Measurements from ENCODE around the gene SWAP70.

GRCh38 chr11:9732453-9732852 lies 68.6 kb downstream of the SWAP70 start:
- TF ChIP-seq CTCF (conservative IDR thresholded peaks at IDR 0.05; ENCODE audit: low read length) = no peak
- TF ChIP-seq EZH2phosphoT487 (IDR thresholded peaks at IDR 0.05; ENCODE audit: borderline replicate concordance) = no peak
